H1 (cell line): ENCODE data around the gene PMPCB. TPM values are rescaled to one million over a fixed set of nuclear protein-coding genes. Genes with fewer than 3 reads are reported as not detected.

Experiments used
- ASH2L ChIP-seq: fragments of 200-600, 300-600 bp; sonication (generic); IDR thresholded peaks from one replicate; pipeline ENCODE4 v1.7.1; 2017; ENCODE audit warnings: low read length
- HDAC2 ChIP-seq, 2 experiments: fragments of 300-600 bp in 1 of 2; sonication (generic) in 1 of 2; IDR thresholded peaks; 2 replicates each; pipeline ENCODE4 v1.6.1; 2011 to 2012; ENCODE audit warnings: low read depth in 2 of 2, low read length in 2 of 2, mild to moderate bottlenecking in 2 of 2, moderate library complexity in 2 of 2, borderline replicate concordance in 1 of 2, inconsistent platforms in 1 of 2
- JUN ChIP-seq: IDR thresholded peaks from 2 replicates; pipeline ENCODE4 v1.6.1; 2011; ENCODE audit warnings: low read depth, mild to moderate bottlenecking, improper control_type of control experiment, low read length
- JUND ChIP-seq: IDR thresholded peaks from 2 replicates; pipeline ENCODE4 v1.6.1; 2011; ENCODE audit warnings: mild to moderate bottlenecking, improper control_type of control experiment, low read length
- POU5F1 ChIP-seq: IDR thresholded peaks from 2 replicates; pipeline ENCODE4 v1.6.1; 2011; ENCODE audit warnings: low read depth, mild to moderate bottlenecking, low read length, moderate library complexity
- polyA plus RNA-seq, 7 experiments: library from polyadenylated mRNA; depleted of rRNA in 3 of 7; stranded (reverse) in 5 of 7; unstranded in 2 of 7; fragments of >200 nt in 5 of 7; fragments of 200-250 nt in 2 of 7; gene quantifications; 1 replicate in 5 of 7; 2 replicates in 1 of 7; 4 replicates in 1 of 7; pipeline versions ENCODE4 v1.2.1 to v1.2.3, GENCODE V29; 2011 to 2013; ENCODE audit warnings: missing spikeins in 2 of 7, mixed read lengths in 2 of 7
- total RNA-seq: library from RNA; stranded (reverse); fragmentation: NEBNext Ultra II Directional; extraction: Animal tissue kit (Norgen Biotek cat#: 25700); gene quantifications from 2 replicates; pipeline ENCODE4 v1.2.1, GENCODE V29; 2021

PMPCB gene
- total and polyA plus RNA-seq, 2 of the 8 experiments (the other 6 are each of a cell fraction or from before 2014, with no cell fraction given) = 60.6 to 83.5 TPM

DNA sequence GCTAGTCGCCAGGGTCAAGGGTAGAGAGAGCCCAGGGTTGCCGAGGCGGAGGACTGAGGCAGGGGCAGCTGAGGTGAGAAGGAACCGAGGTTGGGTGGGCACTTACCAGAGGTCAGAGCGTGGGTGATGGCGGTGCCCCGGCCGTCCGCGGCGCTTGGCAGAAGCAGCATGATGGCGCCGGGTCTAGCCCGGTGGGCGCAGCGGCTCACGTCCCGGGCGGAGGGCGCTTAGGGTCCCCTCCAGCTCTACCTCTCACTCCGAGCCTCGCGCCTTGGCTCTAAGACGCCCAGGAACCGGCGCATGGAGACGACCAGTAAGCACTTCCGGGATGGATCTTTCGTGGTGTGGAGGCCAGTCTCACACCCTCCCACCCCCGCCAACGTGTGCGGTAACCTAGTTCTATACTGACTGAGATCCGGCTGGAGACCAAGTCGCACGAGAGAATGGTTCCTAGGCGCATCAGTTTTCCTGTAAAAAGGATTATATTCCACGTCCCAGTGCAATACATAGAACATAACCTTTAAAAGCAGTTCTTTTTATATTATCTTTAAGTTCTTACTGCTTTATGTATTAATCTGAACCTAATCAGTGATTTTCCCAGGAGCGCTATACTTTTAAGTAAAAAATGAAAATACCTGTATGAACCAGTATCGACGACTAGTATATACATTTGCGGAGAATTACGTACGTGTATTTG lies 47.4 kb downstream of the PMPCB start, which contains the start of gene DNAJC2 (continued):
- TF ChIP-seq JUND = peak; percentile 35; the same call in 1 of the 2 replicates
- no peak for TF ChIP-seq POU5F1
- 0 out of 4 replicates have a peak, but pooled peaks of 1 of the 2 experiments have one; percentile 49 for TF ChIP-seq HDAC2 (IDR thresholded peaks at IDR 0.05; ENCODE audit: borderline replicate concordance in 1 of 2, low read depth in 2 of 2, low read length in 2 of 2)
- TF ChIP-seq ASH2L = peak; percentile 99
- no peak for TF ChIP-seq JUN
